Kidney epithelial cell (primary cell): ENCODE results near the gene OR4N2. TPM values are rescaled to one million over a fixed set of nuclear protein-coding genes. Genes with fewer than 3 reads are reported as not detected.
"Not testable (repeated sequence)": the region's sequence is repeated elsewhere in the genome, so short reads cannot be mapped to it uniquely, and the experiment has no call there.

ENCODE experiments used
- DNase-seq: peaks from one replicate; pipeline ENCODE4 v3.0.0-alpha.2; 2010; ENCODE audit warnings: low read depth
- H3K27me3 ChIP-seq: 2 replicates; pipeline ENCODE4 v1.6.0; 2011; ENCODE audit warnings: low read length; ENCODE audit not compliant: control insufficient read depth, insufficient read depth
- H3K36me3 ChIP-seq: 2 replicates; pipeline ENCODE4 v1.5.1; 2011; ENCODE audit warnings: low read length; ENCODE audit not compliant: control insufficient read depth, insufficient read depth
- H3K4me3 ChIP-seq: 2 replicates; pipeline ENCODE4 v1.5.1; 2011; ENCODE audit warnings: low read depth, mild to moderate bottlenecking, control low read depth, low read length
- total RNA-seq: library from RNA; depleted of rRNA; stranded (reverse); fragments of >200 nt; gene quantifications from 2 replicates; pipeline ENCODE4 v1.2.3, GENCODE V29; 2015
- TF ChIP-seq, protein P1 (sequence below): IDR thresholded peaks from 2 replicates; pipeline ENCODE4 v1.5.1; 2011; ENCODE audit warnings: mild to moderate bottlenecking, moderate library complexity, low read length, control low read depth, inconsistent platforms; ENCODE audit not compliant: insufficient read depth, poor library complexity, severe bottlenecking

OR4N2 gene
- total RNA-seq, 1 donor from 2014 or later: not detected

DNA sequence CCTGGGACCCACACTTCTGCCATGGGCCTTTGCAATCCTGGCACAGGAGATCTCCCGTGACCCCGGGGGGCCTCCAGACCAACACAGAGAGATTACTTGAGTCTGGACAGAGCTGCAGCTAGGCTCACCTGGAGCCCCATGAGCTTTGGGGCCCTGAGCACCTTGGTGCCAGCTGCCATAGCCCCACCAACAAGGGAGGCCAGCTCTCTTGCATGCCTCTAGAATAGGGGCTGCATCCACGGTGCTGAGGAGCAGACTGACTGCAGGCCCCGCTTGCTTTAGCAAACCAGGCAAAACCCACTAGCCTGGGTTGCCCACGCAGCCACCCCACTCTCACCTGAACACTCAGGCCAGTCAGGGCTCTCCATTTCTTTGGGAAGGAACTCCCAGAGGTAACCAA lies 3.7 kb upstream of the OR4N2 start:
- Histone ChIP-seq H3K4me3 (no peak overlapping the region), H3K36me3 (no peaks in the 10 kb centered on the region), H3K27me3 (no peaks in the 10 kb centered on the region)
- DNase-seq: no peak
- TF ChIP-seq, protein P1, sequence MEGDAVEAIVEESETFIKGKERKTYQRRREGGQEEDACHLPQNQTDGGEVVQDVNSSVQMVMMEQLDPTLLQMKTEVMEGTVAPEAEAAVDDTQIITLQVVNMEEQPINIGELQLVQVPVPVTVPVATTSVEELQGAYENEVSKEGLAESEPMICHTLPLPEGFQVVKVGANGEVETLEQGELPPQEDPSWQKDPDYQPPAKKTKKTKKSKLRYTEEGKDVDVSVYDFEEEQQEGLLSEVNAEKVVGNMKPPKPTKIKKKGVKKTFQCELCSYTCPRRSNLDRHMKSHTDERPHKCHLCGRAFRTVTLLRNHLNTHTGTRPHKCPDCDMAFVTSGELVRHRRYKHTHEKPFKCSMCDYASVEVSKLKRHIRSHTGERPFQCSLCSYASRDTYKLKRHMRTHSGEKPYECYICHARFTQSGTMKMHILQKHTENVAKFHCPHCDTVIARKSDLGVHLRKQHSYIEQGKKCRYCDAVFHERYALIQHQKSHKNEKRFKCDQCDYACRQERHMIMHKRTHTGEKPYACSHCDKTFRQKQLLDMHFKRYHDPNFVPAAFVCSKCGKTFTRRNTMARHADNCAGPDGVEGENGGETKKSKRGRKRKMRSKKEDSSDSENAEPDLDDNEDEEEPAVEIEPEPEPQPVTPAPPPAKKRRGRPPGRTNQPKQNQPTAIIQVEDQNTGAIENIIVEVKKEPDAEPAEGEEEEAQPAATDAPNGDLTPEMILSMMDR: no peak

DNA sequence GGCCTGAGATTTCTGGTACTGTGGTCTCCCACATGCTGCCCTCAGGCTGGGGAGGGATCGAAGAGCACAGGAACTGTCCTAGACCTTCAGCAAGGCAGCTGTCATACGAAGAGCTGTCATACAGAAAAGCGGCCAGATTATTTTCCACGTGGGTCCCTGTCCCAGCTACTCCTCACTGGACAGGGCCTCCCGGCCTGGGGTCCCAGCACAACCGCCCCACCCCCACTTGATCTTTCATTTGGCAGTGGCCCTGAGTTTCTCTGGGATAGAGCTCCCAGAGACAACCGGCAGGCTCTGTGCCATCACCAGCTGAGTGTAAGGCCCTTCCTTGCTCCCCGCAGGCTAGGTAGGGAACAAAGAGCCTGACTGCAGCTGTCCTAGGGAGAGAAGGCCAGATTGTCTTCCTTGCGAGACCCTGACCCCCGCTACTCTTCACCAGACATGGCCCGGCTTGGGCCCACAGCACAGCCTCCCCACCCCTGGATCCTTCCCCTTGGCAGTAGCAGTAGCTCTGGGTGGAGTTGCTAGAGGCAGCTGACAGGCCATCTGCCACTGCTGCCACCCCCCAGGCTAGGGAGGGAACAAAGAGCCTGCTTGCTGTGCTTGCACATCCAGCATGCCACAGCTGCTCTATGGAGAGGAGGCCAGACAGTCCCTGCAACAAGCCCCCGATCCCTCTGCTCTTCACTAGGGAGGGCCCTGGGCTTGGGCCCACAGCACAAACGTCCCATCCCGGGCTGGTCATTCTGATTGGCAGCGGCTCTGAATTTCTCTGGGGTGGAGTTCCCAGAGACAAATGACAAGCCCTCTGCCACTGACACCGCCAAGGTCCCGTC lies 3.1 kb upstream of the OR4N2 start:
- DNase-seq: no peak
- TF ChIP-seq, protein P1: no peak
- Histone ChIP-seq H3K4me3 (no peak overlapping the region), H3K36me3 (no peaks in the 10 kb centered on the region), H3K27me3 (no peaks in the 10 kb centered on the region)

DNA sequence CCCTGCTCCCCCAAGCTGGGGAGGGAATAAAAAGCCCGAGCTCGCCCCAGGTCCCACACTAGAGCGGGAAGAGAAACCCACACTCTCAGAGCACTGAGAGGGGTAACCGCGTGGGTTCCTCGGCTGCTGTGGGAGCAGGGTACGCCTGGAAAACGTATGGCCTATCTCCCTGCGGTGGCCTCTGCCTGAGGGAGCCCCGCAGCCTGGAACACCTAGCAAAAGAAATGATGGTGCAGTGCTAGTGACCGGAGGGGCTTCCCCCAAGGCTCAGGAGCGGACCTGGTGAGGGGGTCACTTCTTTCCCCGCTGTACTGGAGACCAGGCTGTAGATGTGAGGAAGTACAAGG lies 2.5 kb upstream of the OR4N2 start:
- H3K36me3 ChIP-seq: no peaks in the 10 kb centered on the region
- no peak overlapping the region for H3K4me3 ChIP-seq
- TF ChIP-seq, protein P1: no peak
- no peaks in the 10 kb centered on the region for H3K27me3 ChIP-seq
- DNase-seq: no peak

DNA sequence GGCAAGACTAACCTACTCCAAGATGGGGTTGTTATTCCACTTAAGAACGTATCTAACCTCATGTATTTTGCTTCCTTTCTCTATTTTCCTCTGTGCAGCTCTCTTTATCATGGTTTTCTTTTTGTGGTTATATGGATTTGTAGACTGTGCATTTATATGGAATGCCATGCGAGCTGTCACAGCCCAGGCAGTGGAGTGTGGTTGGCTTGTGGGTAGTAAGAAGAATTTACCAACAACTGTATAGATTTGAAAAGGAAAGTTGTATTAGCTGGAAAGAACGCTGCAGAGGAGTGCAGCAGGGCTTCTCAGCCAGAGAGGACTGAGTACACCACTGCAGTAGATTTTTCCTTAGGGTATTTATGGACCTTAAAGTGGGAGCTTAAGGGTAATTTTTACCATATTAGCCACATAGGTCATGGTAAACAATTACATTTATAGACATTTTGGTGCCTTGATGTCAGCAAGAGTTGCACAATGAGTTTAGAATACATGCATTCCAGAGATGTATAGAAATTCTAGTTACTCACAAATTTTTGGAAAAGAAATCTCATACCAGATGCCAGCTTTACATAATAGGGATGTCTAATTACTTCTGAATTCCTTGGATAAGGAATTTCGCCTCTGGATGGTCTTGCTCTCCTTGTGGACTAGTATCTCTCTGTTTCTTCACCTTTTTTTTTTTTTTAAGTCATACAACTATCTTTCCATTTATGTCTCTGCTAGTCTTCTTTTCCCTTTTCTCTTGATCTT lies 9.8 kb downstream of the OR4N2 start:
- not testable (repeated sequence) for DNase-seq, H3K27me3 ChIP-seq, H3K4me3 ChIP-seq

DNA sequence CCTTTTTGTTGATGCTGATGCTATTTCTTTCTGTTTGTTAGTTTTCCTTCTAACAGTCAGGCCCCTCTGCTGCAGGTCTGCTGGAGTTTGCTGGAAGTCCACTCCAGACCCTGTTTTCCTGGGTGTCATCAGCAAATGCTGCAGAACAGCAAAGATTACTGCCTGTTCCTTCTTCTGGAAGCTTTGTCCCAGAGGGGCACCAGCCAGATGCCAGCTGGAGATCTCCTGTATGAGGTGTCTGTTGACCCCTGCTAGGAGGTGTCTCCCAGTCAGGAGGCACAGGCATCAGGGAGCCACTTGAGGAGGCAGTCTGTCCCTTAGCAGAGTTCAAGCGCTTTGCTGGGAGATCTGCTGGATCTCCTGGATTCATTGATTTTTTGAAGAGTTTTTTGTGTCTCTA lies 16.3 kb downstream of the OR4N2 start:
- H3K4me3 ChIP-seq, H3K36me3 ChIP-seq, H3K27me3 ChIP-seq, DNase-seq: not testable (repeated sequence)

More for the DNA sequence above, 9.8 kb downstream of the OR4N2 start:
- H3K36me3 ChIP-seq: not testable (repeated sequence)

DNA sequence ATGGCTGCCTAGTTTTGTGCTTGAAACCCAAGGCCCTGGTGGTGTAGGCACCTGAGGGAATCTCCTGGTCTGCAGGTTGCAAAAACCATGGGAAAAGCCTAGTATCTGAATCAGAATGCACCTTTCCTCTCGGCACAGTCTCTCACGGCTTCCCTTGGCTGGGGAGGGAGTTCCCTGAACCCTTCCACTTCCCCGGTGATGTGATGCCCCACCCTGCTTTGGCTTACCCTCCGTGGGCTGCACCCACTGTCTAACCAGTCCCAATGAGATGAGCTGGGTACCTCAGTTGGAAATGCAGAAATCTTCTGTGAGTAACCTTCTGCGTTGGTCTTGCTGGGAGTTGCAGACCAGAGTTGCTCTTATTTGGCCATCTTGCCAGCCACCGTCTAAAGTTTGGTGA lies 17.4 kb downstream of the OR4N2 start:
- not testable (repeated sequence) for H3K36me3 ChIP-seq, H3K4me3 ChIP-seq, H3K27me3 ChIP-seq, DNase-seq

DNA sequence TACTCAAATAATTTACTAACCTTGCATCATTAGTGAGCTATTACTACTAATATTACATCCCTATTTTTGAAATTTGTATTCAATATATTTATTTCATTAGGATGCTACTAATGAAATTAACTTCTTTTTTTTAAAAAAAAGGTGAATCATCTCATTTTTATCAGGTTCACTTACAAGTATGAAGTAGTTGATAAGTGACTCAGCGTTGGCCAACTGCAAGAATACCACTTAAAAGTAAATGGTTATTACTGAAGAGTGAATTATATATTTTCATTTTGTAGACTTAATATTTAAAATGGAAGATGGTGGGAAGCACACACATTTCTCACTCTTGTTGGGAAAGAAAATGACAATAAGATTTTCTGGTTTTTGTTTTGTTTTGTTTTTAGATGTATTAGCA lies 19.6 kb downstream of the OR4N2 start:
- TF ChIP-seq, protein P1: no peak
- Histone ChIP-seq H3K36me3 (no peaks in the 10 kb centered on the region), H3K27me3 (no peaks in the 10 kb centered on the region), H3K4me3 (no peak overlapping the region)
- DNase-seq: no peak
